Activated T-helper 17 cell treated with anti-CD3 and anti-CD28 coated beads, Interleukin-2, amount 50 U/mL, for 72 hours (primary cell): Measurements from ENCODE around the gene PITPNM3. TPM values are rescaled to one million over a fixed set of nuclear protein-coding genes. Genes with fewer than 3 reads are reported as not detected.

Experiments used
- ATAC-seq: fragments of 150-1000 bp; cut with Tn5 transposase; replicated peaks from 2 replicates; pipeline ENCODE4 v1.10.0; 2021; ENCODE audit warnings: mild to moderate bottlenecking, moderate library complexity
- H3K27ac Mint-ChIP-seq: one replicate; pipeline ENCODE4 v1.8.0; 2022; ENCODE audit warnings: mixed read lengths
- H3K27me3 Mint-ChIP-seq: one replicate; pipeline ENCODE4 v1.8.0; 2022; ENCODE audit warnings: mixed read lengths
- H3K36me3 Mint-ChIP-seq: one replicate; pipeline ENCODE4 v1.8.0; 2022; ENCODE audit warnings: low read depth, mild to moderate bottlenecking, mixed read lengths
- H3K4me1 Mint-ChIP-seq: one replicate; pipeline ENCODE4 v1.8.0; 2022; ENCODE audit warnings: mixed read lengths
- H3K4me3 Mint-ChIP-seq: one replicate; pipeline ENCODE4 v1.8.0; 2022; ENCODE audit warnings: mild to moderate bottlenecking, mixed read lengths
- H3K9me3 Mint-ChIP-seq: one replicate; pipeline ENCODE4 v1.8.0; 2022; ENCODE audit warnings: mixed read lengths
- total RNA-seq, 2 donors: library from RNA; stranded (reverse); gene quantifications; one replicate each; pipeline ENCODE4 v1.2.3, GENCODE V29; 2022

PITPNM3 gene
- total RNA-seq, 2 donors from 2014 or later: 0.73 to 1.4 TPM

DNA sequence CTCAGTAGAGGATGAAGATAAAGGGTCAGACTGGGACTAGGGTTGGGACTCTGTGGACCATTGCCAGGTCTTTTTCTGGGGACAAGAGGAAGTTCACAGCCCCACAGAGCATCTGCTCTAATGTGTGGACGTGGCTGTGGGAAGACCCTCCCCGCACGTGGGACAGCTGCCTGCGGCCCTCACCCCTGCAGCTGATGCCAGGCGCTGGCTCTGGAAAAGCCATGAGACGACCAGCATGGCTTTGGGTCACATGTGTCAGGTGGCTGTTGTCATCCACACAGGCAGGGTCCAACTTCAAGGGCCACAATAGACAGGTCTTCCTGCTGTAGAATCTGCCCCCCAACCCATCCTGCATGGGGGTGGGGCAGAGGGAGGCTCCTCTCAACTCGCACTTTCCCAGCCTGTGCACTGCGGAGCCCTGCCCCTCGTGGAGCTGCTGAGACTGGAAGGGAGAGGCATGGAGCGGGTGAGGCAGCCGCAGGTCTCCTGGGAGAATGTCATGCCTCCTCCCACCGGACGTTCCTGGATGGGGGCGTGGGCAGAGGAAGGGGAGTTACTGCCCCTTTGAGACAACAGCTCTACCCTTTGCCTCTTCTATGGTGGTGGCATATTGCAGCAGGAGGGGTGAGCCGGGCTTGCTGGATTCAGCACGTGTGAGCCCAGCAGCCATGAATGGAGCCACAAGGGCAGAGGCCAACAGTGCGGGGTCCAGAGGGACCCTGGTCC lies 58.7 kb downstream of the PITPNM3 start:
- ATAC-seq: no peak

DNA sequence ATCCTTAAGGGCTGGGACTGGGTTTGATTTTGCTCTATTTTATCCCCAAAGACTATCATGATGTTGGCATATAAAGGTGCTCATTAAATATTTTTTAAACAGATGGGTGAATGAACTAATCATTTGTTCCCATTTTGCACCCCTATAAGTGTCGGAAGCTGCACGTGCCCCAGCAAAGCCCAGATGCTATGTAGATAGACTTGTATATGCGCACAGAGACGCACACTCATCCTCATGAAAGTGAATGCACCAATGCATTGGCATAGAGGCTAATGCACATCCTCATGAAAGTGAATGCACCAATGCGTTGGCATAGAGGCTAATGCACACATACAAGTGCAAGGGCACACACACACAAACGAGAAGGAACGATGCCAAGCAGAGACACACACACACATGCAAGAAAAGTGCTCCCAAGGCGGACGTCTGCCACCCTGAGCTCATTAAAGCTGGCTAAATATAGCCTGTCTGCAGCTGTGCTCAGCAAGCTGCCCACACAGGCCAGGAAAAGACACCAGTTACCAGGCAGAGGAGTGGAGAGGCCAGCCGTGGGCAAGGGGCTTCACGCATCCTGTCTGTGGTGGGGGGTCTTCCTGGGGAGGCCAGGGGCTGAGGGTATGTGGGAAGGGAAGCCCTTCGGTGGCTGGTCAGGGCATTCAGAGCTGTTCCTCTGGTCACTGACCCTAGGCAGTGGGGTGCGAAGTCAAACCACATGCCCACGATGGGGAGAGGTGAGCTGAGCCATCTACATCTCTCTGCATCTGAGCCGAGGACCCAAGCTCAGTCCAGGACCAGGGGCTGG lies 59.5 kb downstream of the PITPNM3 start:
- Mint-ChIP-seq H3K36me3 (no peaks in the 10 kb centered on the region), H3K4me1 (peaks cover 11% of the 10 kb centered on the region), H3K27me3 (peaks cover 5% of the 10 kb centered on the region), H3K27ac (peak overlapping the region; percentile 82), H3K4me3 (peak overlapping the region; percentile 57), H3K9me3 (no peaks in the 10 kb centered on the region)
- no peak for ATAC-seq

More for the DNA sequence above, 58.7 kb downstream of the PITPNM3 start:
- no peak overlapping the region for H3K4me3 Mint-ChIP-seq
- peaks cover 11% of the 10 kb centered on the region for H3K4me1 Mint-ChIP-seq
- peaks cover 5% of the 10 kb centered on the region for H3K27me3 Mint-ChIP-seq
- no peaks in the 10 kb centered on the region for H3K36me3 Mint-ChIP-seq
- H3K27ac Mint-ChIP-seq: no peak overlapping the region
- H3K9me3 Mint-ChIP-seq: no peaks in the 10 kb centered on the region

DNA sequence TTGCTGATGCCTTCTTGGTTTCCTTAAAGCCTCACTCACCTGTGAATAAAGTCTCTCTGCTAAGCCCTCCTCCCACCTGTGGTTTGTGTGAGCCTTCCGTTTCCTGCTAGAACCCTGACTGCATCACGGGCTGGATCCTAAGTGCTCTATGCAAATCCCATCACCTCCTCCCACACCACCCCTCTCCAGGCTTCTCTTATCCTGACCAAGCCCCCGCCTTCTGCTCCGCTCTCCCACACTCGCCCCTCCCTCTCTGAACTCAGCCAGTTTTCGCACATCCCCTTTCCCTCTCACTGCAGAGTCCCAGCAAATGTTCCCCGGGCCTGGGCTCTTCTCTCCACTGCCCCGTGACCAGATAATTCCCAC lies 60.3 kb downstream of the PITPNM3 start:
- ATAC-seq: peak; percentile 84
- peak overlapping the region; percentile 57 for H3K4me3 Mint-ChIP-seq
- peak overlapping the region; percentile 82 for H3K27ac Mint-ChIP-seq
- H3K36me3 Mint-ChIP-seq: no peaks in the 10 kb centered on the region
- H3K27me3 Mint-ChIP-seq: peaks cover 5% of the 10 kb centered on the region
- H3K9me3 Mint-ChIP-seq: no peaks in the 10 kb centered on the region
- H3K4me1 Mint-ChIP-seq: peaks cover 11% of the 10 kb centered on the region

DNA sequence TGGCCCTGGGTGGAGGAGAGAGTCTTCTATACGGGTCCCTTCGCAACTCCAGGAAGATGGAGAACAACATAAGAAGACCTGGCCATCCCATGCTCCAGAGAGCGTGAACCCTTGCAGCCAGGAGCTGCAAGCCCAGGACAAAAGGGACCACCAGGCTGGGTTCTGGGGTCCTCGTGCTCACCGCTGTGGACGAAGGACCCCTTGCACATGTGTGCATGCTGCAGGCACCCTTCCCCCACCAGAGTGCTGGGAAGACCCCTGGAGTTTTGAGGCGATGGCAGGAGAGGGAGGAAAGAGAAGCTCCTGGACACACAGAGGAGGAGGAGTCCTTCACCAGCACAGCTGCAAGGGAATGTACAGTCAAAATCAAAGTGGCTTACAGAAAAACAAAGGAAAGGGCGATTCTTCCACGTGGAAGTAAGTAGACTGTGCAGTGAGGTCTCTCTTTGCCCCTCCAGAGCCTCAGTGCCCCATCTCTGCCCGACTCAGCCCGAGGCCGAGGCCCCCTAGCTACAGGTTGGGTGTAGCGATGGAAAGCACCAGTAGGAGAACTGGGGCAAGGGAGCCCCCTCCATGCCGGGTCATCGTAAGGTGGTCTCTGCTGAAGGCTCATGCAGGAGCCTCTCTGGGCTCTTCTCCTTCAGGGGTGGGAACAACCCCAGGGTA lies 60.8 kb downstream of the PITPNM3 start:
- Mint-ChIP-seq H3K4me3 (peak overlapping the region; percentile 57), H3K27me3 (peaks cover 5% of the 10 kb centered on the region), H3K9me3 (no peaks in the 10 kb centered on the region), H3K4me1 (peaks cover 11% of the 10 kb centered on the region), H3K36me3 (no peaks in the 10 kb centered on the region), H3K27ac (no peak overlapping the region)
- no peak for ATAC-seq

DNA sequence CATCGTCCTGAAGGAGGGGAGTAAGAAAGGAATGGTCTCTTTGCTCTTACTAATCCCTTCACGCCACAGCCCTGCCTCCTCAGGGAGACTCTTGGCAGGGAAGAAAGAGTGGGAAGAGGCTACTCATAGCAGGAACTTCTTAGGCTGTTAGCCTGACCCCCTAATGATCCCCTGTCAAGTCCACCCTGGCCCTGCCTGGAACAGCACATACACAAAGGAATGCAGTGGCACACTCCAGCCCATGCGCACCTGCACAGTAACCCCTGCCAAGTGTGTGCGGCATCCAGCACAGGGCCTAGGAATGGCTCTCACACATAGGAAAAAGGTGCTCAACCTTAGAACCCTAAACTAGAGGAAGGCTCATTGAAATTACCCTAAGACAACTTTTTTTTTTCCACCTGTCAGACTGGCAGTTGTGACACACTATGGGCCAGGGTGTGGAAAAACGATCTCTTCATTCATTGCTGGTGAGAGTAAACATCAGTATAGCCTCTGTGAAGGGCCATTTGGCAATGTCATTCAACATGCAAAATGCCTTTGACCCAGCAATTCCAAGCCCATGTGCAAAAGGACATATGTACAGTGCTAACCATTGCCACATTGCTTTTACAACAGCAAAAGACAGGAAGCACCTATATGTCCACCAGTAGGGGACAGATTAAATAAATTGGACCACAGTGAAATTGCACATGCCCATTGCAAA lies 62.0 kb downstream of the PITPNM3 start:
- H3K9me3 Mint-ChIP-seq: no peaks in the 10 kb centered on the region
- peaks cover 11% of the 10 kb centered on the region for H3K4me1 Mint-ChIP-seq
- H3K27me3 Mint-ChIP-seq: peaks cover 8% of the 10 kb centered on the region
- no peaks in the 10 kb centered on the region for H3K36me3 Mint-ChIP-seq
- ATAC-seq: no peak
- H3K27ac Mint-ChIP-seq: no peak overlapping the region
- H3K4me3 Mint-ChIP-seq: no peak overlapping the region

DNA sequence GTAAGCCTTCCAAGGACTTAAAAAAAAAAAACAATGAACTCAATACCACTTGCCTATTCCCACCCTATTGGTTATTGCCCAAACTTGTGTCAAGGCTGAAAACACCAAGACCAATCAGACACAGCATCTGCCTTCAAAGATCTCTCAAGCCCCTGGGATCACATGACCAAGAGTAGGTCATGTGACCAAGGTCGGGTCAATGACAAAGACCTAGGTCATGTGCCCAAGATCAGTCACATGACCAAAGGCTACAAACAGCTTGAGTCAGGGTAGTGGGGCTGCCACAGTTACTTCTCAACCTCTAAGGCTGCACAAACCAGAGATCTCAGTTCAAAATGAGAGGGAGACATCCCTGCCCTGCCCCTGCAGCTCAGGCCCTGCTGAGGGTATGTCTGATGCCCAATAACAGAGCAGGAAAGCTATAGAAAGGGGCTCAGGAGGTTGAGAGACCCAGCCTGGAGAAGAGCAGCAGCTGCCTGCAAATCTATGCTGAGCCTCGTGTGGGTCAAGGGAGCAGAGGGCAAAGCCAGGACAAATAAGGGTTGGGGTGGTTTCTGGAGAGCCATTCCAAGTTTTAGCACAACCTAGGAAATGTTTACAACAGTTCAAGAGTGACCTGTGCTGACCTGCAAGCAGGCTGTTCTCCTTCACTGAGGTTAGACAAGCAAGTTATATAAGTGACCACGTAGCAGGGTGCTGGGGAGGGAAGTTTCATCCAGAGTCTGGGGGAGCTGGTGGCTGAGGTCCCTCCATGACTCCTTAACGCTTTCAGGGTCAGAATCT lies 63.3 kb downstream of the PITPNM3 start:
- Mint-ChIP-seq H3K27me3 (peaks cover 11% of the 10 kb centered on the region), H3K9me3 (no peaks in the 10 kb centered on the region), H3K4me1 (peaks cover 11% of the 10 kb centered on the region), H3K4me3 (no peak overlapping the region), H3K27ac (no peak overlapping the region), H3K36me3 (no peaks in the 10 kb centered on the region)
- no peak for ATAC-seq

DNA sequence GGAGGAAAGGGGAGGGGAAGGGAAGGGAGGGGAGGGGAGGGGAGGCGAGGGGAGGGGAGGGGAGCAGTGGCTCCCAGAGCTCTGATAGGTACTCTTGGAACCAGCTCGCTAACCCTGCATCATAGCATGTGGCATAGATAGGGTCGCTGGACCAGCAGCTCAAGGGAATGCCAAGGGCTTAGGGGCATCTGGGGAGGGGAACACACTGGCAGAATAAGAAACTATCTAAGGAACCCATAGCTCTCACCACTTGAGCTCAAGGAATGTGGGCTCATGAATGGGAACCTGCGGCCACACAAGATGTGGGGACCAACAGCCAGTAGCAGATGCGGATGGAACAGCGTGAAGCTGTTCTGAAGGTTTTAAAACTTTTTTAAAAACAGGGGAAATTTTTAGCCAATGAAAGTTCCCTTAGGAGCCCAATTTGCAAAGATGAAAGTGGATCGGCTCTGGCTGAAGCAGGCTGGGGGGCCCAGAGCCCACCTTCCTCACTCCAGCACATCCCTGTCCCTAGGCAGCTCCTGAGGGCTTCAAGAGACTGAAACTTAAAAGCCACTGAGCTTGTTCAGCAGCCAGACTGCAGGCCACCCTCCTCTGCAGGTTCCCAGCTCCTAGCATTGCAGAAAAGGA lies 65.2 kb downstream of the PITPNM3 start:
- no peak for ATAC-seq
- no peaks in the 10 kb centered on the region for H3K36me3 Mint-ChIP-seq
- no peaks in the 10 kb centered on the region for H3K9me3 Mint-ChIP-seq
- no peak overlapping the region for H3K27ac Mint-ChIP-seq
- peaks cover 7% of the 10 kb centered on the region for H3K27me3 Mint-ChIP-seq
- no peak overlapping the region for H3K4me3 Mint-ChIP-seq
- peaks cover 4% of the 10 kb centered on the region for H3K4me1 Mint-ChIP-seq

DNA sequence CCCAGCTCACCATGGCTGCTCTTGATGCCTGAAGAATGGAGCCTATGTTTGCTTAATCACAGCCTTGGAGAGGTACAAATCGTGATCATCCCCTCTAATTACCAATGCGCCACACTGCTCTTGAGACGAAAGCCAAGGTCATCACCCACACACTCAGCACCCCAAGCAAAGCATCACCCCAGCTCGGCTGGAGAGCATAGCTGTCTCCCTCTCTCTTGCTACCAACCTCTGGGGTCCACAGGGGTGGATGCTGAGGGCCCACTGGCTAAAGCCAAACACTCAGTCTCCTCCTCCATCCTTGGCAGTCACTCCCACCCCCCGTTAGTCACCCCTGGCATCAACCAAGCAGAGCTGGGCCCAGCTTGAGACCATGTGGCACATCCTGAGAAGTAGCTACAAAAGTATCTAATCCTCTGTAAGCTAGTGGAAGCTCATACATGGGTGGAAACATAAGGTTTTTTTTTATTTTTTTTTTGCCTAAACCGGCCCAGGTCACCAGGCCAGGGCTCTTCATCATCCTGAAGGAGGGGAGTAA lies 67.3 kb downstream of the PITPNM3 start:
- Mint-ChIP-seq H3K9me3 (no peaks in the 10 kb centered on the region), H3K4me3 (no peak overlapping the region), H3K4me1 (no peaks in the 10 kb centered on the region), H3K27me3 (peaks cover 7% of the 10 kb centered on the region), H3K27ac (no peak overlapping the region), H3K36me3 (no peaks in the 10 kb centered on the region)
- ATAC-seq: no peak

DNA sequence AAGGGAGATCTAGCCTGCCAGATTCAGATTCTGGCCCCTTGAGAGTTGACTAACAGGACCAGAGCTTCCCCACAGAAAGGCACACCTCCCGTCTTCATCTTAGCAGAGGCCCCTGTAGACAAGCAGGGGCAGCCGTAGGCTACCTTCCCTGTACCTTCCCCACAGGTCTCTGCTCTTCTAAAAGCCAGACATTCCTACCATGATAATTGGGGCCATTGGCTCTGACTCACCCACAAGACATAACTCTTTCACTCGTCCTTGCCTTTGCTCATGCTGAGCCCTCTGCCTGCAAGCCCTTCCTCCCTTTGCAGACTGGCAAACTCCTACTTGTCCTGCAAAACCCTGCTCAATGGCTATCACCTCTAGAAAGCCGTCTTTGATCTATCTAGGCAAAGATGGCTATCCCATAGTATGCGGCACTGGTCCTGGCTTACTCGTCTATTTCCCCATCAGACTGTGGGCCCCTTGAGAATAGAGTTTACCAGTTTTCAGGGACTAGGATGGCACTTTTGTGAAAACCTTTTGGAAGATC lies 68.3 kb downstream of the PITPNM3 start:
- ATAC-seq: no peak
- Mint-ChIP-seq H3K27ac (no peak overlapping the region), H3K4me1 (no peaks in the 10 kb centered on the region), H3K4me3 (no peak overlapping the region), H3K9me3 (no peaks in the 10 kb centered on the region), H3K27me3 (peaks cover 9% of the 10 kb centered on the region), H3K36me3 (no peaks in the 10 kb centered on the region)

DNA sequence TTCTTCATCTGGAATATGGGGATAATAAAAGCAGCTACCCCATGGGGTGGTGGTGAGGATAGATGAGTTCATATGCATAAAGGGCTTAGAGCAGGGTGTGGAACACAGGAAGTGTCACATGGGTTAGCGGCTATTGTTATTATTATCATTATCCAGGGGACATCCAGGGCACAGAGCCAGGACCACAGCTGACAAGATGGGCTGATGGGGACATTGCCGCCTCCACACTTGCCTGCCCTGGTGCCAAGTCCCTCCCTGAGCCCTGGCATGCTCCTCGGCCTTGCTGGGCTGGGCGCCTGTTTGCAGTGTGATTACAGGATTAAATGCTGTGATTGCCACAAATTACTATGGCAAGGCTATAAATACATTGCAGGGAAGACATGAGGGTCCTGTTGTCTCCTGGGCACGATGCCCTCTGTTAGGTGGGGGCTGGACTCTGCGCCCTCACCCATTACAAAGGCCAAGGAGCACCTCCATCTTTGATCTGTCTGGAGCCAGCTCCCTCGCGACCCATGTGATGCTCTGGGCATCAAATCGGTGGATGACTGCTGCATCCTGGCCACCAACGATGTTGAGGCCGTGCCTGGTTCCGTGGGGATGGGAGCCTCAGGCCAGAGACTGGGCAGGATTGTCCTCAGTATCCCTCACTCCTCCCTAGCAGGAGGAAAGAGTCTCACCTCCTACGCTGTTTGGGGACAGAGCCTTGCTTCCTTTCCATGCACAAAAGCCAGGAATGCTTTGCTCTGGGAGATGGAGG lies 68.9 kb downstream of the PITPNM3 start:
- peaks cover 9% of the 10 kb centered on the region for H3K27me3 Mint-ChIP-seq
- H3K27ac Mint-ChIP-seq: no peak overlapping the region
- H3K4me3 Mint-ChIP-seq: no peak overlapping the region
- no peaks in the 10 kb centered on the region for H3K9me3 Mint-ChIP-seq
- ATAC-seq: no peak
- H3K36me3 Mint-ChIP-seq: no peaks in the 10 kb centered on the region
- no peaks in the 10 kb centered on the region for H3K4me1 Mint-ChIP-seq

DNA sequence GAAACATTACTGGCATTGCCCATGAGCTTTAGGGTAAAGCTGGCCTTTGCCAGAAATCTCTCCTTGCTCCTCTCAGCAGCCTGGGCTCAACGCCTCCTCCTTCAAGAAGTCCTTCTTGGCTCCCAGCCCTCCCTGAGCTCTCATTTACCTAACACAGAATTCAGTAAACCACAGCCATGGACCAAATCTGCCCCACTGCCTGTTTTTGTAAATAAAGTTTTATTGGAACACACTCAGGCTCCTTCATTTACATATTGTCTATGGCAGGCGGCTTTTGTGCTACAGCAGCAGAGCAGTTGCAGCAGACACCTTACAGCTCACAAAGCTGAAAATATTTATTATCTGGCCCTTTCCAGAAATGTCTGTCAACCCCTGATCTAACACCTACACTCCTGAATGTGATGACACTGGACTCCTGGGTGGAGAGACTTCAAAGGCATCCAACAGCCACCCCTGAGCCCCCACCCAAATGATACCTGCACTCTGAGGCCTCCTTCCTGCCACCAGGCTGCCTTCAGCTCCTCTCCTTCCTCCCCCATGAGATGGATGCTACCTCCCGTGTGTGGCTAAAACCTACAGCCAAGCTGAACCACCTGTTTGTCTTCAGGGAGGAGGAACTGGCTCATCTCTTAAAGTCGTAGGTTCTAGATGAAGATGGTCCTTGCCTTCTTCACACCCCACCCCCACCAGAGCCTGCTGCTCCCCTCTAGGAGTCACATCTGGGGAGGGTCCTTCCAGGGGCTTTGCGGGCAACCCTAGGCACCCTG lies 70.5 kb downstream of the PITPNM3 start:
- H3K4me3 Mint-ChIP-seq: no peak overlapping the region
- no peaks in the 10 kb centered on the region for H3K9me3 Mint-ChIP-seq
- peaks cover 9% of the 10 kb centered on the region for H3K27me3 Mint-ChIP-seq
- H3K36me3 Mint-ChIP-seq: no peaks in the 10 kb centered on the region
- ATAC-seq: no peak
- H3K4me1 Mint-ChIP-seq: no peaks in the 10 kb centered on the region
- H3K27ac Mint-ChIP-seq: no peak overlapping the region

DNA sequence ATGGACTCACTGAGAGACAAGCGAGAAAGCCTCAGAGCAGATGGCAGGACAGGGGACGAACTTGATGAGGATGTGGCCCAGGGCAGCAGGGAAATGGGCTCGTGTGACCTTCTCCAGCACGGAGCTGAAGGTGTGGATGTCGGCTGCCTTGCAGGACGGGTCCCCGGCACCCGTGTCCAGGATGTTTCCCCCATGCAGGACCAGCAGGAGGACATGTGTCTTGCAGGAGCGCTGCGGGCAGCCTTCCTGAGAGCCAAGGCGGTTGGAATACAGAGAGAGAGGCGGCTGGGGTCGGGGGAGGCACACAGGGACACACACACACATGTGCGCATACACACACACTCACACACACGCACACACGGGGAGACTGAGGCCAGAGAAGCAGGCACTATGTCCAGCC lies 72.8 kb downstream of the PITPNM3 start:
- ATAC-seq: no peak
- Mint-ChIP-seq H3K36me3 (no peaks in the 10 kb centered on the region), H3K9me3 (no peaks in the 10 kb centered on the region), H3K4me1 (no peaks in the 10 kb centered on the region), H3K4me3 (no peak overlapping the region), H3K27ac (no peak overlapping the region), H3K27me3 (peaks cover 7% of the 10 kb centered on the region)
